Mesenchymal stem cell (in vitro differentiated cells and primary cell): ENCODE data around the gene DIPK1A.

Source experiments
- DNase-seq: peaks from one replicate; pipeline ENCODE4 v3.0.0-alpha.2; 2013
- H2AFZ ChIP-seq: one replicate; pipeline ENCODE4 v1.6.1; 2013; ENCODE audit warnings: low read depth, mild to moderate bottlenecking, control low read depth, inconsistent platforms, low read length, moderate library complexity
- H2AK5ac ChIP-seq: 2 replicates; pipeline ENCODE4 v1.6.1; 2013; ENCODE audit warnings: low read length, moderate library complexity, mild to moderate bottlenecking, inconsistent platforms; ENCODE audit not compliant: severe bottlenecking
- H2BK120ac ChIP-seq: one replicate; pipeline ENCODE4 v1.6.1; 2013; ENCODE audit warnings: low read depth, mild to moderate bottlenecking, inconsistent platforms, low read length, moderate library complexity
- H2BK12ac ChIP-seq, 2 experiments: one replicate each; pipeline ENCODE4 v1.6.1; 2013; ENCODE audit warnings: inconsistent platforms in 2 of 2, low read length in 2 of 2, mild to moderate bottlenecking in 2 of 2, moderate library complexity in 2 of 2, control low read depth in 1 of 2
- H2BK15ac ChIP-seq: one replicate; pipeline ENCODE4 v1.6.1; 2013; ENCODE audit warnings: mild to moderate bottlenecking, low read depth, inconsistent platforms; ENCODE audit not compliant: poor library complexity, severe bottlenecking
- H2BK5ac ChIP-seq: 2 replicates; pipeline ENCODE4 v1.6.1; 2013; ENCODE audit warnings: low read depth, mild to moderate bottlenecking, low read length, control low read depth, inconsistent platforms; ENCODE audit not compliant: poor library complexity, severe bottlenecking
- H3K14ac ChIP-seq, 2 experiments: one replicate each; pipeline ENCODE4 v1.6.1; 2013; ENCODE audit warnings: inconsistent platforms in 2 of 2, low read length in 2 of 2, control low read depth in 1 of 2, mild to moderate bottlenecking in 1 of 2, moderate library complexity in 1 of 2
- H3K18ac ChIP-seq, 2 experiments: one replicate each; pipeline ENCODE4 v1.6.1; 2013; ENCODE audit warnings: inconsistent platforms in 2 of 2, low read length in 2 of 2, control low read depth in 1 of 2, low read depth in 1 of 2, mild to moderate bottlenecking in 1 of 2
- H3K23ac ChIP-seq, 2 experiments: one replicate each; pipeline ENCODE4 v1.6.1; 2013; ENCODE audit warnings: inconsistent platforms in 2 of 2, low read length in 2 of 2, mild to moderate bottlenecking in 2 of 2, moderate library complexity in 2 of 2, control low read depth in 1 of 2
- H3K27ac ChIP-seq: 2 replicates; pipeline ENCODE4 v1.5.1; 2013; ENCODE audit warnings: mild to moderate bottlenecking, moderate library complexity, low read length, control low read depth, inconsistent platforms; ENCODE audit not compliant: poor library complexity, severe bottlenecking
- H3K27me3 ChIP-seq, 2 experiments: 2 replicates each; pipeline versions ENCODE4 v1.6.1 to v1.7.0; 2013; ENCODE audit warnings: low read length in 2 of 2, mild to moderate bottlenecking in 2 of 2, moderate library complexity in 2 of 2, control low read depth in 1 of 2, inconsistent platforms in 1 of 2; ENCODE audit not compliant: control insufficient read depth in 1 of 2, insufficient read depth in 1 of 2
- H3K36me3 ChIP-seq, 2 experiments: 2 replicates each; pipeline versions ENCODE4 v1.6.1 to v1.7.0; 2013; ENCODE audit warnings: low read length in 2 of 2, control low read depth in 1 of 2, inconsistent platforms in 1 of 2, low read depth in 1 of 2, mild to moderate bottlenecking in 1 of 2; ENCODE audit not compliant: insufficient read depth in 2 of 2, control insufficient read depth in 1 of 2
- H3K4ac ChIP-seq, 2 experiments: one replicate each; pipeline ENCODE4 v1.6.1; 2013; ENCODE audit warnings: inconsistent platforms in 2 of 2, low read length in 2 of 2, mild to moderate bottlenecking in 2 of 2, moderate library complexity in 2 of 2, control low read depth in 1 of 2, low read depth in 1 of 2
- H3K4me1 ChIP-seq: 2 replicates; pipeline ENCODE4 v1.6.1; 2013; ENCODE audit warnings: low read depth, low read length, control low read depth; ENCODE audit not compliant: control insufficient read depth, insufficient read depth
- H3K4me2 ChIP-seq: 2 replicates; pipeline ENCODE4 v1.6.1; 2013; ENCODE audit warnings: low read length, mild to moderate bottlenecking, inconsistent platforms; ENCODE audit not compliant: poor library complexity, severe bottlenecking
- H3K4me3 ChIP-seq, 2 experiments: 2 replicates each; pipeline versions ENCODE4 v1.5.1 to v1.7.0; 2013; ENCODE audit warnings: low read length in 2 of 2, mild to moderate bottlenecking in 2 of 2, control low read depth in 1 of 2, low read depth in 1 of 2; ENCODE audit not compliant: insufficient read depth in 1 of 2
- H3K79me1 ChIP-seq: replicated peaks from 2 replicates; pipeline ENCODE4 v1.6.1; 2013; ENCODE audit warnings: mild to moderate bottlenecking, control low read depth, low read length, inconsistent platforms; ENCODE audit not compliant: poor library complexity, severe bottlenecking
- H3K9ac ChIP-seq: 2 replicates; pipeline ENCODE4 v1.7.0; 2013; ENCODE audit warnings: mild to moderate bottlenecking, low read length, moderate library complexity
- H3K9me3 ChIP-seq: 2 replicates; pipeline ENCODE4 v1.7.0; 2013; ENCODE audit warnings: mild to moderate bottlenecking, low read length; ENCODE audit not compliant: control insufficient read depth
- H4K8ac ChIP-seq: one replicate; pipeline ENCODE4 v1.6.1; 2013; ENCODE audit warnings: inconsistent platforms, mild to moderate bottlenecking, low read length, moderate library complexity
- H4K91ac ChIP-seq: one replicate; pipeline ENCODE4 v1.6.1; 2013; ENCODE audit warnings: mild to moderate bottlenecking, low read length, inconsistent platforms
- WGBS: methylation state at CpG from one replicate; pipeline ENCODE4 v1.1.7; 2013; ENCODE audit warnings: mixed read lengths; 5-methylcytosine and 5-hydroxymethylcytosine counted together

DIPK1A gene

DNA sequence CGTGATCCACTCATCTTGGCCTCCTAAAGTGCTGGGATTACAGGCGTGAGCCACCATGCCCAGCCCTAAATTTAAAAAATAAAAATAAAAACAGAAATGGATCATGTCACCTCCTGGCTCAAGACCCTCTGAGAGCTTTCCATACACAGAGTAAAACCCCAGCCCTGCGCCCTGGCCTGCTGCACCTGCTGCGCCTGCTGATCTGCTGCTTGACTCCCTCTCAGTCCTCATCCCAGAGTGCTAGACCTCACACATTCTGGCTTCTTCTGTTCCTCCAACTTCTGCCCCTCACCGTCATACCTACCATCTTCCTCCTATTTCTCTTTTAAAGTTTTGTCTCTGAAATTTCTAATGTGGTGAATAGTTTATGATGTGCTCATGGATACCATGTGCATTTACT, 42.7 kb upstream of the DIPK1A start:
- H2AK5ac ChIP-seq, result no peak overlapping the region
- no peak overlapping the region for H3K23ac ChIP-seq
- H3K4ac ChIP-seq, result no peak overlapping the region
- WGBS, result 78% methylated on average over 4 of the region's 5 CpGs
- no peak overlapping the region for H2BK120ac ChIP-seq
- DNase-seq, result no peak
- no peak overlapping the region for H2BK12ac ChIP-seq
- no peaks in the 10 kb centered on the region for H3K79me1 ChIP-seq
- H3K4me2 ChIP-seq, result no peak overlapping the region
- no peak overlapping the region for H3K9ac ChIP-seq
- no peaks in the 10 kb centered on the region for H3K9me3 ChIP-seq
- H3K14ac ChIP-seq, result no peak overlapping the region
- H3K27ac ChIP-seq, result no peak overlapping the region
- peaks cover 17 to 33% of the 10 kb centered on the region in 2 experiments for H3K27me3 ChIP-seq
- H3K4me1 ChIP-seq, result no peaks in the 10 kb centered on the region
- no peak overlapping the region for H4K91ac ChIP-seq
- no peak overlapping the region for H3K18ac ChIP-seq
- no peak overlapping the region for H2BK15ac ChIP-seq
- H2BK5ac ChIP-seq, result no peak overlapping the region
- H2AFZ ChIP-seq, result no peak overlapping the region
- no peak overlapping the region for H3K4me3 ChIP-seq
- no peaks in the 10 kb centered on the region for H3K36me3 ChIP-seq
- no peak overlapping the region for H4K8ac ChIP-seq

GRCh38 chr1:93002781-93003180, 41.5 kb upstream of the DIPK1A start:
- Histone ChIP-seq H3K4ac (no peak overlapping the region), H4K8ac (no peak overlapping the region), H2BK15ac (no peak overlapping the region), H3K9ac (no peak overlapping the region), H3K4me3 (no peak overlapping the region), H3K9me3 (no peaks in the 10 kb centered on the region), H3K27me3 (peaks cover 17 to 39% of the 10 kb centered on the region in 2 experiments), H3K23ac (no peak overlapping the region), H3K27ac (no peak overlapping the region), H2AFZ (no peak overlapping the region), H4K91ac (no peak overlapping the region), H2BK5ac (no peak overlapping the region), H3K4me2 (no peak overlapping the region), H2BK120ac (no peak overlapping the region), H3K4me1 (no peaks in the 10 kb centered on the region), H3K79me1 (no peaks in the 10 kb centered on the region), H3K18ac (no peak overlapping the region), H2AK5ac (no peak overlapping the region), H2BK12ac (no peak overlapping the region), H3K14ac (no peak overlapping the region), H3K36me3 (no peaks in the 10 kb centered on the region)
- DNase-seq, result no peak
- WGBS, result 94% methylated on average over 1 of the region's 2 CpGs

DNA sequence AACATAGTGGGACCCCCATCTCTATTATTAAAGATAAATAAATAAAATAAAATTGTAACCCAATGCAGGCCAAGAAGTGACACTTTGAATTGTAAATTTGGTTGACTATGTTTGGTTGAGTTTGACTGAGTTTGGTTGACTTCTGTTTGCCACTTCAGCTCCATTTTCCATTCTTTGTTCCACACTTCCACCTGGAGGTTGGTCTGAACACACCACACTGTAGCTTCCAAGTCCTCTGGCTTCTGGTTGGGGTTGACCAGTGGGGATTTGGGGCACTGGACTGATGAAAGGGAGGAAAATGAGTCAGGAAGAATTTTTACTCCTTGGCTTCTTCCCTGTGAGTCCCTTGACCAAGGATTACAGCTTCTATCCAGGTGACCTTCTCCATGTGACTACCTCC, 40.6 kb upstream of the DIPK1A start:
- no peak for DNase-seq
- Histone ChIP-seq H3K4me1 (no peaks in the 10 kb centered on the region), H2AK5ac (no peak overlapping the region), H3K27ac (no peak overlapping the region), H3K9ac (no peak overlapping the region), H3K14ac (no peak overlapping the region), H3K27me3 (peaks cover 17 to 44% of the 10 kb centered on the region in 2 experiments), H4K8ac (no peak overlapping the region), H2BK12ac (no peak overlapping the region), H2AFZ (no peak overlapping the region), H3K4me2 (no peak overlapping the region), H3K79me1 (no peaks in the 10 kb centered on the region), H3K9me3 (no peaks in the 10 kb centered on the region), H2BK120ac (no peak overlapping the region), H3K23ac (no peak overlapping the region), H3K36me3 (no peaks in the 10 kb centered on the region), H2BK5ac (no peak overlapping the region), H3K18ac (no peak overlapping the region), H3K4me3 (no peak overlapping the region), H4K91ac (no peak overlapping the region), H3K4ac (no peak overlapping the region), H2BK15ac (no peak overlapping the region)

DNA sequence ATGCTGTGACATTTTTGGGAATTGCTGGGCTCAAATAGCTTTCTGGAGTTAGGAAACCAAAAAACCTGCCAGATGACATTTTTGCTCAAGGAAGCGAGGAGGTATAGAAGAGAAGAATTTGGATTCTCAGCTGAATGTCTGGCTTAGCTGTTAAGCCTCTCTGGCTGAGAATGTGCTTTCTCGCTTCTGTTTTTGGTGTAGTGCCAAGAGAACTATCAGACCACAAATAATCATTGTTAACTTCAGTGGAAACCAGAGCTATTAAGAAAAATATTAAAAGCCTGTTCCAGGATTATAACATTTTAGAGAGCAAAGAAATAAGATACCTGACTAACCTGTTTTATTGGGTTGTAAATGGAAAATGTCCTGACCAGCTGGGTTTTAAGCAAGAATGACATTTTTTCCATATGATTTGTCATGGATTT, 39.5 kb upstream of the DIPK1A start:
- Histone ChIP-seq H3K9ac (no peak overlapping the region), H3K4me1 (no peaks in the 10 kb centered on the region), H3K23ac (no peak overlapping the region), H2BK12ac (no peak overlapping the region), H3K4me2 (no peak overlapping the region), H3K27ac (no peak overlapping the region), H3K14ac (no peak overlapping the region), H3K4me3 (no peak overlapping the region), H3K79me1 (no peaks in the 10 kb centered on the region), H3K27me3 (peaks cover 17 to 48% of the 10 kb centered on the region in 2 experiments), H2BK120ac (no peak overlapping the region), H3K9me3 (no peaks in the 10 kb centered on the region), H2BK5ac (no peak overlapping the region), H3K4ac (no peak overlapping the region), H2BK15ac (no peak overlapping the region), H4K91ac (no peak overlapping the region), H2AFZ (no peak overlapping the region), H3K36me3 (no peaks in the 10 kb centered on the region), H4K8ac (no peak overlapping the region), H2AK5ac (no peak overlapping the region), H3K18ac (no peak overlapping the region)
- DNase-seq, result no peak
- WGBS, result 80% methylated on average over 1 of the region's 2 CpGs
